A549 (cell line): ENCODE results near the gene FAM47E.

Source experiments
- BHLHE40 ChIP-seq: IDR thresholded peaks from 2 replicates; pipeline ENCODE4 v1.6.1; 2012; ENCODE audit warnings: low read depth, low read length, inconsistent platforms
- EP300 ChIP-seq, 2 experiments: fragments of >200 bp; sonication (Bioruptor Twin); formaldehyde crosslinking; IDR thresholded peaks; 2 replicates in 1 of 2; 3 replicates in 1 of 2; pipeline ENCODE4 v1.6.1; 2016 to 2017
- MAFK ChIP-seq: fragments of 450-650 bp; IDR thresholded peaks from 2 replicates; pipeline ENCODE4 v1.6.1; 2014; ENCODE audit not compliant: partially characterized antibody
- POLR2A ChIP-seq: IDR thresholded peaks from 2 replicates; pipeline ENCODE4 v1.6.1; 2012; ENCODE audit warnings: mild to moderate bottlenecking, low read length
- SMC3 ChIP-seq: fragments of >200 bp; sonication (Bioruptor Twin); formaldehyde crosslinking; IDR thresholded peaks from 3 replicates; pipeline ENCODE4 v1.6.1; 2018; ENCODE audit warnings: inconsistent platforms
- TF ChIP-seq, protein P1 (sequence below): fragments of >200 bp; sonication (Bioruptor Twin); formaldehyde crosslinking; IDR thresholded peaks from 3 replicates; pipeline ENCODE4 v1.5.1; 2016

DNA sequence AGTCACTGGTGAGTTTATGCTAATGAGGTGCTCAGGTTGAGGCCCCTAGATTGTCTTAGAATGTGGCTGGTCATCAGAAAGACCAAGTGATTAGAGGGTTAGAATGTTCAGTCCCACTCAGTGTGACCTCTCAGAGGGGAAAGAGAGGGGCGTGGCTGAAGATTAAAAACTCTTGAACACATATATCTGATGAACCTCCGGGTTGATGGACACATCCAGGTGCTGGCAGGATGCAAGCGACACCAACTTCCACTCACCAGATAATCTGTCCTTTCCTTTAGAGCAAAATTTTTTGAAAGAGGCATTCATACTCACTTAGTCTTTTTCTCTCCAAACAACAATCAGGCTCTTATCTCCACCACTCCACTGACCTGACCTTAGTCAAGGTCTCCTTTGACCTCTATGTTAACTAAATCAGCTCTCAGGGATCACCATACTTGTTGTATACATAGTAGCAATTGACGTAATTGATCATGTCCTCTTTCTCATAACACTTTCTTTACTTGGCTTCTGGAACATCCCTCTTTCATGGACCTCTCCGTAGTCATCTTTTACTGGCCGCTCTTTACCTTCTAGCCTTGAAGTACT lies 14.2 kb downstream of the FAM47E start:
- no peak for TF ChIP-seq MAFK
- TF ChIP-seq, protein P1, sequence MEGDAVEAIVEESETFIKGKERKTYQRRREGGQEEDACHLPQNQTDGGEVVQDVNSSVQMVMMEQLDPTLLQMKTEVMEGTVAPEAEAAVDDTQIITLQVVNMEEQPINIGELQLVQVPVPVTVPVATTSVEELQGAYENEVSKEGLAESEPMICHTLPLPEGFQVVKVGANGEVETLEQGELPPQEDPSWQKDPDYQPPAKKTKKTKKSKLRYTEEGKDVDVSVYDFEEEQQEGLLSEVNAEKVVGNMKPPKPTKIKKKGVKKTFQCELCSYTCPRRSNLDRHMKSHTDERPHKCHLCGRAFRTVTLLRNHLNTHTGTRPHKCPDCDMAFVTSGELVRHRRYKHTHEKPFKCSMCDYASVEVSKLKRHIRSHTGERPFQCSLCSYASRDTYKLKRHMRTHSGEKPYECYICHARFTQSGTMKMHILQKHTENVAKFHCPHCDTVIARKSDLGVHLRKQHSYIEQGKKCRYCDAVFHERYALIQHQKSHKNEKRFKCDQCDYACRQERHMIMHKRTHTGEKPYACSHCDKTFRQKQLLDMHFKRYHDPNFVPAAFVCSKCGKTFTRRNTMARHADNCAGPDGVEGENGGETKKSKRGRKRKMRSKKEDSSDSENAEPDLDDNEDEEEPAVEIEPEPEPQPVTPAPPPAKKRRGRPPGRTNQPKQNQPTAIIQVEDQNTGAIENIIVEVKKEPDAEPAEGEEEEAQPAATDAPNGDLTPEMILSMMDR, result no peak
- no peak for TF ChIP-seq SMC3
- no peak for TF ChIP-seq POLR2A
- no peak for TF ChIP-seq BHLHE40
- TF ChIP-seq EP300 (IDR thresholded peaks at IDR 0.05), result no peak
